ENCODE measurements around the gene TRANK1.

Gene TRANK1

GRCh38 chr3:36843065-36844051, 101.5 kb downstream of the TRANK1 start:
- DNase-seq (ENCODE audit: low read depth), result peak; percentile 11

DNA sequence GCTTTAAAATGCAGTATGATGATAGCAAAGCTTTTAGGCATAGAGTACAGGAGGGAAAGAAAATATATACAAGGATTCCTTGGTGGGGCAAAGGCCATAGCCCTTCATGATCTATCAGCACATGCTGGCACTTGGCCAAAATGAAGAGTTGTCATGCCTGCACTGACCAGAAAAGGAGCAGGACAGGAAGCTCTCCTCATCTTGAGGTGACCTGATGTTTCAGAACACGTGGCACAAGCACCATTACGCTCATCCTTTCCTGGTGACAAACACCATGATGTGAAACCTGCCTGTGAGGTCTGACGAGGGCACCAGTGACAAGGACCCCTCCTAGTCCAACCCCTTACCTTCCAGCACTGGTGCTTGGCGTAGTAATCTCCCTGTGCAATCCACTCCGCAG, 102.6 kb downstream of the TRANK1 start:
- DNase-seq (ENCODE audit: low read depth), result no peak

- no peak for DNase-seq (ENCODE audit: low read depth)
Observed at GRCh38 chr3:36840453-36840921, 104.4 kb downstream of the TRANK1 start.

GRCh38 chr3:36837089-36837488, 107.8 kb downstream of the TRANK1 start:
- no peak for DNase-seq (ENCODE audit: low read depth)

GRCh38 chr3:36833160-36833814, 111.6 kb downstream of the TRANK1 start:
- DNase-seq (ENCODE audit: low read depth), result no peak

DNA sequence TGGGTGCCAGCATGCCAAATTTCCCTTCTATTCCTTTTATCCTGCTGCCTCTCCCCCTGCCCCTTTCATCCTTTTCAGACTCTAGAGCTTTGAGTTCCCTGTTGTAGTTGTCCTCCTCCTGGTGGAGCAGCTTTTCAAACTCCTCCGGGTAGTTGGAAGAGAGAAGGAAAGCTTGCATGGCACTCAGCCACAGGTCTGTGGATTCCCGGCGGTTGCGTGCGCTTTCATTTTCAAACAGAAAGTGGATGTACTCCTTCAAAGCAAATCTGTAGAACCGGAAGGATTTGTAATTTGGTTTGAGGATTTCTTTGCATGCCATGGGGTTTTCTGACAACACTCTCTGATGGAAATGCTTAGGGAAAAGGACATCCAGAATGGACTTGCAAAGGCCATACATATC, 112.4 kb downstream of the TRANK1 start:
- DNase-seq (ENCODE audit: low read depth), result no peak

GRCh38 chr3:36827133-36827532, 117.7 kb downstream of the TRANK1 start:
- no peak for DNase-seq (ENCODE audit: low read depth)

DNA sequence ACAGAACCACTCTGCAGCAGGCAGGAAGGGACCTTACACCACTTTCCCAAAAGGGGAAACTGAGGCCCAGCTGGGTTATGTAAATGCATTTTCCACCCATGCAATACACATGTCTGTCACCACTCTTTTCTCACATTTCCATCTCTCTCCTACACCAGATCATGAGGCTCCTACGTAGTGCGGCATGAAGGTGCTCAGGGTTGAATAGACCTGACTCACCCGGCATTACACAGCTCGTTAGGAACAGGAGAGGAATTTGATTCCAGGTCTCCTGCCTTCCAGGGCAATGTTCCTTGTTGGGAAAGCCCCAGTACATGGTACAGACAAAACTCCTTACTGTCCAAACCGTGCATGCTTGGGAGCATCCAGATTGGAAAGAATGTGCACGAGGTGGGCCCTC, 118.6 kb downstream of the TRANK1 start:
- DNase-seq (ENCODE audit: low read depth), result no peak

GRCh38 chr3:36824443-36824842, 120.4 kb downstream of the TRANK1 start:
- DNase-seq (ENCODE audit: low read depth), result no peak

GRCh38 chr3:36823806-36824205, 121.0 kb downstream of the TRANK1 start:
- no peak for DNase-seq (ENCODE audit: low read depth)

GRCh38 chr3:36820083-36820482, 124.8 kb downstream of the TRANK1 start:
- DNase-seq (ENCODE audit: low read depth), result no peak

DNA sequence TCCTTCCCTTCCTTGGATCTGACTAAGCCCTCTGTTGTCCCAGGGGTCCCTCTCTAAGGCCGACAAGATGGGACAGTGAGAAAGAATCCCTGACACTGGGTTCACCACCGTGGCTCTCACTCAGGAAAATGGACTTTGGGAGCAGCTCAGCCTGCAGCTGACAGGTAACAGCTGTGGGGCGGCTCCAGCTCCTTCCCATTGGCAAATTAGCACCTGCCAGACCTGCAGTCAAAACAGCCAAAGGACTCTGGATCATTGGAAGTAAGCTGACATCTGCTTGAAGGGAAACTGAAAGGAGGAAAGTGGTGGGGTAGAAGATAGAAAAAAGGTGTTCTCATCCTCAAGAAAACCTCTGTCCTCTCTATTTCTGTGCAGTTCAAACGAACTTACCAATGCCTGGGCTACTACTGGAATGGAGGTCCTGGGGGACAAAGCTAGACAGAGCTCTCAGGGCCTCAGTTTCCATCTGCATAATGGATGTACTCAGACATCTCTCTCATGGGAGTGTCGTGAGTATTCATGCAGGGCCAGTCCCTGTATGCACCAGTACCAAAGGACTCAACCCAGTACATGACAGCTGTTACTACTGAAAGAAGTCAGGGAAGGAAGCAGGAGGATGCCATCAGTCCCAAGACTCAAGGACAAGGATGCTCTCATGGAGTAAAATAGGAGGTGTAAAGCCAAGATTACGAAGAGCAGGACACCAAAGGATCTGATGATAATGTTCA, 126.9 kb downstream of the TRANK1 start:
- DNase-seq (ENCODE audit: low read depth), result no peak

GRCh38 chr3:36815375-36815774, 129.5 kb downstream of the TRANK1 start:
- no peak for DNase-seq (ENCODE audit: low read depth)

- no peak for DNase-seq (ENCODE audit: low read depth)
Observed at GRCh38 chr3:36814776-36815175, 130.1 kb downstream of the TRANK1 start.

GRCh38 chr3:36814066-36814717, 130.7 kb downstream of the TRANK1 start:
- no peak for DNase-seq (ENCODE audit: low read depth)

- DNase-seq (ENCODE audit: low read depth), result no peak
Observed at GRCh38 chr3:36813305-36813704, 131.5 kb downstream of the TRANK1 start.

- no peak for DNase-seq (ENCODE audit: low read depth)
Observed at GRCh38 chr3:36812240-36812639, 132.6 kb downstream of the TRANK1 start.

GRCh38 chr3:36811768-36812167, 133.1 kb downstream of the TRANK1 start:
- DNase-seq (ENCODE audit: low read depth), result no peak

GRCh38 chr3:36804295-36805055, 140.4 kb downstream of the TRANK1 start:
- no peak for DNase-seq (ENCODE audit: low read depth)

DNA sequence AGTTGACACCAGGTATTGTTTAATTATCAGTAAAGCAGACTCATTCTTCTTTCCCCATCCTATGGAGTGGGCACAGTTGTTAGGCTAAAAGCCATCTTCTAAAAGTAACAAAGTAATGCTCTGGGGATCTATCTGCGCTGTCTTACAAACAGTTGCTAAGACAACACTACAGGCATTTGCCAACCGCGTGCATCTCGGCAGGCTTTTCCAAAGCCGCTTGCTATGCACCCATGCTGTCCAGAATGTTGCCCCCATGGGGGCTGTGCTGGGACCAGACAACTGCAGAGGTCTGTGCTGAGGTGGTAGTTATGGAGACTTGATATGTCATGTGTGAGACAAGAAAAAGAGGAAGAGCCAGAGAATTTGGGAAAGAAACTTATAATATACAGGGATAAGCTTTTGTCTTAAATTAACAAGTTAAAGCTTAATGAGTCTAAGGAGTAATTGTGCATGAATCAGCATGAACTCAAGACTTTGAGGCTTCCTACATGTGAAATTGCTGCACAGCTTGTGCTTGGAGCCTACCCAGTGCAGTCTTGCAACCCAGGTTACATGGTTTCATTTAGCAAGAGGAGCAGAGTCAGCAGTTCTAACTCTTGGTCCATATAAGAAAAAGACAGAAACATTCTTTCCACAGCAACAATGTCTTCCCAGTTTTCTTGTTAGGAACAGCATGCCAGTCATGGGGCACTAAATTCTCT, 141.6 kb downstream of the TRANK1 start:
- no peak for DNase-seq (ENCODE audit: low read depth)
